Measurements from ENCODE around the gene VEGFB.

VEGFB gene

GRCh38 chr11:64276653-64277431 is 42.5 kb downstream of the VEGFB start:
- H3K27me3 ChIP-seq (ENCODE audit: insufficient read depth, poor library complexity, severe bottlenecking), result no peaks in the 10 kb centered on the region
- no peak overlapping the region for H3K4me3 ChIP-seq (ENCODE audit: severe bottlenecking)
- DNase-seq (ENCODE audit: low spot score) (peak; percentile 97), ATAC-seq (ENCODE audit: low read depth) (peak; percentile 99)
- peaks cover 33% of the 10 kb centered on the region for H3K36me3 ChIP-seq (ENCODE audit: low read depth)
- H3K9me3 ChIP-seq (ENCODE audit: severe bottlenecking), result no peaks in the 10 kb centered on the region
- H3K27ac ChIP-seq (ENCODE audit: poor library complexity, severe bottlenecking), result peak overlapping the region; percentile 86
- no peak for TF ChIP-seq CTCF (IDR thresholded peaks at IDR 0.05; ENCODE audit: poor library complexity, severe bottlenecking)
- H3K4me1 ChIP-seq (ENCODE audit: insufficient read depth, poor library complexity, severe bottlenecking), result peaks cover 17% of the 10 kb centered on the region

GRCh38 chr11:64278576-64279190 is 44.3 kb downstream of the VEGFB start:
- no peak for DNase-seq (ENCODE audit: low spot score)
- Histone ChIP-seq H3K4me1 (ENCODE audit: insufficient read depth, poor library complexity, severe bottlenecking) (peaks cover 15% of the 10 kb centered on the region), H3K36me3 (ENCODE audit: low read depth) (peaks cover 46% of the 10 kb centered on the region), H3K27ac (ENCODE audit: poor library complexity, severe bottlenecking) (peak overlapping the region; percentile 8), H3K27me3 (ENCODE audit: insufficient read depth, poor library complexity, severe bottlenecking) (no peaks in the 10 kb centered on the region), H3K4me3 (ENCODE audit: severe bottlenecking) (no peak overlapping the region), H3K9me3 (ENCODE audit: severe bottlenecking) (no peaks in the 10 kb centered on the region)
- TF ChIP-seq CTCF (IDR thresholded peaks at IDR 0.05; ENCODE audit: poor library complexity, severe bottlenecking), result no peak
- ATAC-seq (ENCODE audit: low read depth), result no peak

- no peaks in the 10 kb centered on the region for H3K9me3 ChIP-seq (ENCODE audit: severe bottlenecking)
- no peak overlapping the region for H3K4me3 ChIP-seq (ENCODE audit: severe bottlenecking)
- peaks cover 3% of the 10 kb centered on the region for H3K4me1 ChIP-seq (ENCODE audit: insufficient read depth, poor library complexity, severe bottlenecking)
- no peak for TF ChIP-seq CTCF (IDR thresholded peaks at IDR 0.05; ENCODE audit: poor library complexity, severe bottlenecking)
- no peaks in the 10 kb centered on the region for H3K27me3 ChIP-seq (ENCODE audit: insufficient read depth, poor library complexity, severe bottlenecking)
- no peak overlapping the region for H3K27ac ChIP-seq (ENCODE audit: poor library complexity, severe bottlenecking)
- DNase-seq (ENCODE audit: low spot score) (no peak), ATAC-seq (ENCODE audit: low read depth) (no peak)
- H3K36me3 ChIP-seq (ENCODE audit: low read depth), result peaks cover 36% of the 10 kb centered on the region
Observed at GRCh38 chr11:64281957-64282770, 47.8 kb downstream of the VEGFB start.

- Histone ChIP-seq H3K4me1 (ENCODE audit: insufficient read depth, poor library complexity, severe bottlenecking) (no peaks in the 10 kb centered on the region), H3K4me3 (ENCODE audit: severe bottlenecking) (no peak overlapping the region), H3K9me3 (ENCODE audit: severe bottlenecking) (no peaks in the 10 kb centered on the region), H3K27ac (ENCODE audit: poor library complexity, severe bottlenecking) (peak overlapping the region; percentile 88), H3K36me3 (ENCODE audit: low read depth) (peaks cover 29% of the 10 kb centered on the region), H3K27me3 (ENCODE audit: insufficient read depth, poor library complexity, severe bottlenecking) (no peaks in the 10 kb centered on the region)
- ATAC-seq (ENCODE audit: low read depth) (no peak), DNase-seq (ENCODE audit: low spot score) (no peak)
- TF ChIP-seq CTCF (IDR thresholded peaks at IDR 0.05; ENCODE audit: poor library complexity, severe bottlenecking), result no peak
Observed at GRCh38 chr11:64283092-64283491, 48.7 kb downstream of the VEGFB start.

Data from RWPE2 (cell line).